Measurements from ENCODE around the gene SLC29A3.

DNA sequence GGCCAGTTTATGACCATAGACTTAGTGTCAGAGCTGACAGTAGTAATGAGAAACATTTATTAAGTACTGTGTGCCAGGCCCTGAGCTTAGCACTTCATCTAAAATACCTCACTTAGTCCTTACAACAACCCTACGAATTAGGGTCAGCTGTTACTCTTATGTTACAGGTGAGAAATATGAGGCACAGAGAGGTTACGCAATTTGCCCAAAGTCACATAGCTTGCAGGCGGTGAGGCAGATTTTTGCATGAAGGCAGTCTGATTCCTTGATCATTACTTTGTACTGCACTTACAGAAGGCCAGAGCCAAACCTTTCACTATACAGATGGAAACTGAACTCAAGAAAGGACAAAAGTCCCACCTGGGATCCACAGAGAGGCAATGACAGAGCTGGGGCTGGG, 87.8 kb downstream of the SLC29A3 start:
- TF ChIP-seq GATA2 (IDR thresholded peaks at IDR 0.05; ENCODE audit: low read depth, low read length) = no peak
- TF ChIP-seq GATA3 (IDR thresholded peaks at IDR 0.05; ENCODE audit: low read depth, low read length) = no peak
